Liver (tissue), 9 donors: ENCODE results near the gene HSBP1. TPM values are rescaled to one million over a fixed set of nuclear protein-coding genes. Genes with fewer than 3 reads are reported as not detected.

Experiments used
- DNase-seq: peaks from one replicate; pipeline ENCODE4 v3.0.0-alpha.2; 2017; ENCODE audit warnings: low spot score
- H3K27ac ChIP-seq, 2 donors: one replicate each; pipeline ENCODE4 v1.7.0; 2013; ENCODE audit warnings: inconsistent platforms in 2 of 2, low read length in 2 of 2, control low read depth in 1 of 2, low read depth in 1 of 2, mild to moderate bottlenecking in 1 of 2
- H3K27me3 ChIP-seq, 4 donors: one replicate each; pipeline versions ENCODE4 v1.6.1 to v1.7.0; 2013; ENCODE audit warnings: low read length in 3 of 4, inconsistent platforms in 1 of 4, mild to moderate bottlenecking in 1 of 4, moderate library complexity in 1 of 4; ENCODE audit not compliant: control insufficient read depth in 4 of 4, insufficient read depth in 4 of 4
- H3K36me3 ChIP-seq, 4 donors: one replicate each; pipeline versions ENCODE4 v1.6.1 to v1.7.0; 2013; ENCODE audit warnings: low read length in 3 of 4, mild to moderate bottlenecking in 3 of 4, low read depth in 1 of 4, moderate library complexity in 1 of 4; ENCODE audit not compliant: control insufficient read depth in 4 of 4, insufficient read depth in 3 of 4
- H3K4me1 ChIP-seq, 4 donors: one replicate each; pipeline versions ENCODE4 v1.6.1 to v1.7.0; 2013; ENCODE audit warnings: low read length in 3 of 4, mild to moderate bottlenecking in 3 of 4, moderate library complexity in 1 of 4; ENCODE audit not compliant: control insufficient read depth in 4 of 4, insufficient read depth in 4 of 4
- H3K4me3 ChIP-seq, 3 donors: one replicate each; pipeline versions ENCODE4 v1.6.1 to v1.7.0; 2013; ENCODE audit warnings: low read length in 3 of 3, control low read depth in 1 of 3, low read depth in 1 of 3, mild to moderate bottlenecking in 1 of 3
- H3K9ac ChIP-seq, 2 donors: one replicate each; pipeline ENCODE4 v1.7.0; 2013; ENCODE audit warnings: low read length in 2 of 2, mild to moderate bottlenecking in 2 of 2, moderate library complexity in 2 of 2, control low read depth in 1 of 2, low read depth in 1 of 2
- H3K9me3 ChIP-seq, 4 donors: one replicate each; pipeline versions ENCODE4 v1.6.1 to v1.7.0; 2013; ENCODE audit warnings: low read length in 3 of 4; ENCODE audit not compliant: control insufficient read depth in 4 of 4
- ATF3 ChIP-seq: IDR thresholded peaks from 2 replicates; pipeline ENCODE4 v1.6.1; 2016; ENCODE audit warnings: antibody characterized with exemption
- CTCF ChIP-seq: fragments of 150-350 bp; IDR thresholded peaks from 2 replicates; pipeline ENCODE4 v1.5.1; 2017; ENCODE audit warnings: improper control_type of control experiment, low read depth, low read length; ENCODE audit not compliant: missing input control
- EGR1 ChIP-seq, 2 donors: IDR thresholded peaks; 2 replicates each; pipeline ENCODE4 v1.6.1; 2016 to 2018; ENCODE audit warnings: antibody characterized with exemption in 2 of 2, low read depth in 2 of 2
- FOXA1 ChIP-seq: IDR thresholded peaks from 2 replicates; pipeline ENCODE4 v1.6.1; 2016; ENCODE audit warnings: antibody characterized with exemption
- FOXA2 ChIP-seq: IDR thresholded peaks from 2 replicates; pipeline ENCODE4 v1.6.1; 2016; ENCODE audit warnings: antibody characterized with exemption
- GABPA ChIP-seq, 2 donors: IDR thresholded peaks in 1 of 2; conservative IDR thresholded peaks in 1 of 2; 2 replicates each; pipeline ENCODE4 v1.6.1; 2016; ENCODE audit warnings: antibody characterized with exemption in 2 of 2, mild to moderate bottlenecking in 1 of 2, moderate library complexity in 1 of 2
- HNF4A ChIP-seq, 2 donors: conservative IDR thresholded peaks; 2 replicates each; pipeline ENCODE4 v1.6.1; 2016; ENCODE audit warnings: antibody characterized with exemption in 2 of 2, mild to moderate bottlenecking in 2 of 2
- HNF4G ChIP-seq: IDR thresholded peaks from 2 replicates; pipeline ENCODE4 v1.6.1; 2016; ENCODE audit warnings: antibody characterized with exemption
- JUND ChIP-seq, 2 donors: IDR thresholded peaks; 2 replicates each; pipeline ENCODE4 v1.6.1; 2016; ENCODE audit warnings: antibody characterized with exemption in 2 of 2
- MAX ChIP-seq: IDR thresholded peaks from 2 replicates; pipeline ENCODE4 v1.6.1; 2016; ENCODE audit warnings: antibody characterized with exemption
- NR2F2 ChIP-seq: IDR thresholded peaks from 2 replicates; pipeline ENCODE4 v1.6.1; 2016; ENCODE audit warnings: antibody characterized with exemption
- REST ChIP-seq: IDR thresholded peaks from 2 replicates; pipeline ENCODE4 v1.6.1; 2016; ENCODE audit warnings: antibody characterized with exemption, mild to moderate bottlenecking
- RXRA ChIP-seq, 2 donors: IDR thresholded peaks; 2 replicates each; pipeline ENCODE4 v1.6.1; 2017 to 2018; ENCODE audit warnings: antibody characterized with exemption in 2 of 2, mild to moderate bottlenecking in 1 of 2
- SP1 ChIP-seq: IDR thresholded peaks from 2 replicates; pipeline ENCODE4 v1.6.1; 2018; ENCODE audit warnings: antibody characterized with exemption, mild to moderate bottlenecking
- YY1 ChIP-seq: IDR thresholded peaks from 2 replicates; pipeline ENCODE4 v1.6.1; 2016; ENCODE audit warnings: antibody characterized with exemption, mild to moderate bottlenecking
- ZBTB33 ChIP-seq: IDR thresholded peaks from 2 replicates; pipeline ENCODE4 v1.6.1; 2016; ENCODE audit warnings: antibody characterized with exemption
- WGBS: extraction: QIAGEN DNeasy Blood & Tissue Kit; methylation state at CpG from one replicate; pipeline ENCODE4 v1.1.7; 2013; 5-methylcytosine and 5-hydroxymethylcytosine counted together
- polyA plus RNA-seq, 2 donors: library from polyadenylated mRNA; stranded (reverse) in 1 of 2; unstranded in 1 of 2; fragments of 200-250 nt in 1 of 2; fragments of >200 nt in 1 of 2; fragmentation: Nextera tagmentation in 1 of 2; extraction: Ambion mirVana in 1 of 2; gene quantifications; one replicate each; pipeline versions ENCODE4 v1.2.1 to v1.2.3, GENCODE V29; 2013 to 2015
- total RNA-seq, 2 donors: library from RNA; depleted of rRNA; stranded (reverse); fragments of >200 nt; gene quantifications; one replicate each; pipeline ENCODE4 v1.2.3, GENCODE V29; 2014
- donor health status: healthy.
- donor health status: healthy.
- donor health status: healthy.
- donor health status: healthy.
- donor health status: healthy.

The HSBP1 gene
- total and polyA plus RNA-seq, 4 donors: 5.1 to 106 (median 38.3) TPM

GRCh38 chr16:83859265-83859664 lies 51.5 kb downstream of the HSBP1 start:
- no peaks in the 10 kb centered on the region for H3K36me3 ChIP-seq
- 74% methylated on average over 8 of the region's 8 CpGs for WGBS
- H3K27me3 ChIP-seq: no peaks in the 10 kb centered on the region
- H3K9me3 ChIP-seq: peaks cover 0 to 3% (median 0%) of the 10 kb centered on the region in 4 donors
- no peak overlapping the region for H3K4me3 ChIP-seq
- H3K4me1 ChIP-seq: no peaks in the 10 kb centered on the region
- no peak for DNase-seq
- H3K27ac ChIP-seq: no peak overlapping the region
- TF ChIP-seq FOXA2 (no peak), HNF4G (no peak), JUND (IDR thresholded peaks at IDR 0.05) (no peak), RXRA (IDR thresholded peaks at IDR 0.05) (no peak), EGR1 (IDR thresholded peaks at IDR 0.05; ENCODE audit: low read depth in 2 of 2) (no peak), NR2F2 (no peak), FOXA1 (no peak), ZBTB33 (no peak), CTCF (no peak)
- H3K9ac ChIP-seq: no peak overlapping the region

GRCh38 chr16:83862661-83863060 lies 54.9 kb downstream of the HSBP1 start:
- no peak for TF ChIP-seq ATF3
- TF ChIP-seq ZBTB33: no peak
- TF ChIP-seq HNF4A (conservative IDR thresholded peaks at IDR 0.05): no peak
- no peak for TF ChIP-seq SP1
- TF ChIP-seq REST: no peak
- no peak for TF ChIP-seq FOXA1
- TF ChIP-seq GABPA (IDR thresholded peaks at IDR 0.05 in 1 of 2, conservative IDR thresholded peaks at IDR 0.05 in 1 of 2): no peak
- TF ChIP-seq YY1: no peak
- TF ChIP-seq JUND (IDR thresholded peaks at IDR 0.05): no peak
- no peak for TF ChIP-seq NR2F2
- TF ChIP-seq HNF4G: no peak
- no peak for TF ChIP-seq MAX
- no peak for TF ChIP-seq CTCF
- TF ChIP-seq RXRA (IDR thresholded peaks at IDR 0.05): no peak

More at GRCh38 chr16:83862661-83863060, 54.9 kb downstream of the HSBP1 start:
- Histone ChIP-seq H3K4me3 (no peak overlapping the region), H3K36me3 (no peaks in the 10 kb centered on the region), H3K9me3 (peaks cover 0 to 3% (median 0%) of the 10 kb centered on the region in 4 donors), H3K27me3 (no peaks in the 10 kb centered on the region), H3K4me1 (no peaks in the 10 kb centered on the region), H3K9ac (no peak overlapping the region), H3K27ac (no peak overlapping the region)
- no peak for DNase-seq
- 81% methylated on average over 7 of the region's 7 CpGs for WGBS
